A172 (cell line): ENCODE data around the gene SGSM2. TPM values are rescaled to one million over a fixed set of nuclear protein-coding genes. Genes with fewer than 3 reads are reported as not detected.
A peak's percentile ranks its signal among the peaks of the same experiment; 100 is the strongest.

Experiments
- DNase-seq: peaks from one replicate; pipeline ENCODE4 v3.0.0-alpha.2; 2015; ENCODE audit warnings: low spot score
- total RNA-seq: library from RNA; depleted of rRNA; stranded (reverse); fragments of >200 nt; shearing (Covaris generic); gene quantifications from 2 replicates; pipeline ENCODE4 v1.2.3, GENCODE V29; 2014; rRNA removed

The SGSM2 gene, protein sequence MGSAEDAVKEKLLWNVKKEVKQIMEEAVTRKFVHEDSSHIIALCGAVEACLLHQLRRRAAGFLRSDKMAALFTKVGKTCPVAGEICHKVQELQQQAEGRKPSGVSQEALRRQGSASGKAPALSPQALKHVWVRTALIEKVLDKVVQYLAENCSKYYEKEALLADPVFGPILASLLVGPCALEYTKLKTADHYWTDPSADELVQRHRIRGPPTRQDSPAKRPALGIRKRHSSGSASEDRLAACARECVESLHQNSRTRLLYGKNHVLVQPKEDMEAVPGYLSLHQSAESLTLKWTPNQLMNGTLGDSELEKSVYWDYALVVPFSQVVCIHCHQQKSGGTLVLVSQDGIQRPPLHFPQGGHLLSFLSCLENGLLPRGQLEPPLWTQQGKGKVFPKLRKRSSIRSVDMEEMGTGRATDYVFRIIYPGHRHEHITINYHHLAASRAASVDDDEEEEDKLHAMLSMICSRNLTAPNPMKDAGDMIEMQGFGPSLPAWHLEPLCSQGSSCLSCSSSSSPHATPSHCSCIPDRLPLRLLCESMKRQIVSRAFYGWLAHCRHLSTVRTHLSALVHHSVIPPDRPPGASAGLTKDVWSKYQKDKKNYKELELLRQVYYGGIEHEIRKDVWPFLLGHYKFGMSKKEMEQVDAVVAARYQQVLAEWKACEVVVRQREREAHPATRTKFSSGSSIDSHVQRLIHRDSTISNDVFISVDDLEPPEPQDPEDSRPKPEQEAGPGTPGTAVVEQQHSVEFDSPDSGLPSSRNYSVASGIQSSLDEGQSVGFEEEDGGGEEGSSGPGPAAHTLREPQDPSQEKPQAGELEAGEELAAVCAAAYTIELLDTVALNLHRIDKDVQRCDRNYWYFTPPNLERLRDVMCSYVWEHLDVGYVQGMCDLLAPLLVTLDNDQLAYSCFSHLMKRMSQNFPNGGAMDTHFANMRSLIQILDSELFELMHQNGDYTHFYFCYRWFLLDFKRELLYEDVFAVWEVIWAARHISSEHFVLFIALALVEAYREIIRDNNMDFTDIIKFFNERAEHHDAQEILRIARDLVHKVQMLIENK
- 15.7 and 23.3 TPM in 2 replicates for total RNA-seq

DNA sequence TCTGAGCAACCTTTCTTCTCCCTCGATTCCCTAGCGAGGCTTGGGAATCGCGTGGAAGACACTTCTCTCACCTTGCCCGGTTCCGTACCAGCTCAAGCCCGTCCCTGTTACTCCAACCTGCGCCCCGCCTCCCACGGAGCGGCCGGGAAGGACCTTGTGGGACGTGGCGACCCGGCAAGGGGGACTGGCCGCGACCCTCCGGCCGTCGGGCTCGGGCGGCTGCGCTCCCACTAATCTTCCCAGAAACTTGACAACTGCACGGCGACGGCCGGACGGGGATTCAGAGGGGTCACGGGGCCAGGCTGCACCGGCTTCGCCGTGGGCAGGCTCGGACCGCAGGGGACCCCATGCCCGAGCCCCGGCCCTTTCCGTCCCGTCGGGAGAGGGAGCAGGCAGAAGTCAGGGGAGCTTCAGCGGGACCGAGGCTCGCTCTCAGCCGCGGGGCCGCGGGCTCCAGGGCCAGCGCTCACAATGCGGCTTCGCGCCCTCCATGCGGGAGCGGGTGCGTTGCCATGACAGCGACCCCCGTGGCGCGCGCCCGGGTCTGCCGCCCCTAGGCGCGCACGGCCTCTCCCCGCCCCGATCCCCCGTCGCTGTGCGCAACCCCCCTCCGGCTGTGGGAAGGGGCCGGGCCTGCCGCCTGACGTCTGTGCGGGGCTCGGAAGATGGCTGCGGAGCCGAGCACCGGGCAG, at the start of gene SGSM2:
TSS of gene SGSM2 (plus strand) at position 650 of the 692 bp plus-strand sequence. CDS start 188 bp downstream, outside the sequence.
- DNase-seq, result no peak

DNA sequence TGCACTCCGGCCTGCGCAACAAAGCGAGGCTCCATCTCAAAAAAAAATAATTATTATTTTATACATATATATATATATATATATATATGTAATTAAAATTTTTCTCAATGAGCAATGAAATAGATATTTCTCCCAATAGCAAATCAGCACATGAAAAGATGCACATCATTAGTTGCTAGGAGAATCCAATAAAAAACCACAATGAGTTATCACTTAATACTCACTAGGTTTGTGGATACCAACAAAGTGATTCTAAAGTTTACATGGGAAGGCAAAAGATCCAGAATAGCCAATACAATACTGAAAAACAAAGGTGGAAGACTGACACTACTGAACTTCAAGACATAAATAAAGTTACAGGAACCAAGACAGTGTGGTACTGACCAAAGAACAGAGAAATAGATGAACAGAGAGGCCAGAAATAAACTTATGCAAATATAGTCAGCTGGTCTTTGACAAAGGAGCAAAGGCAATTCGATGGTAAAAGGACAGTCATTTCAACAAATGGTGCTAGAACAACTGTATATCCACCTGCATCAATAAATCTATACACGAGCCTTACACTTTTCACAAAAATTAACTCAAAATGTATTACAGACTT, 47.3 kb upstream of the SGSM2 start:
- DNase-seq, result peak; percentile 37

DNA sequence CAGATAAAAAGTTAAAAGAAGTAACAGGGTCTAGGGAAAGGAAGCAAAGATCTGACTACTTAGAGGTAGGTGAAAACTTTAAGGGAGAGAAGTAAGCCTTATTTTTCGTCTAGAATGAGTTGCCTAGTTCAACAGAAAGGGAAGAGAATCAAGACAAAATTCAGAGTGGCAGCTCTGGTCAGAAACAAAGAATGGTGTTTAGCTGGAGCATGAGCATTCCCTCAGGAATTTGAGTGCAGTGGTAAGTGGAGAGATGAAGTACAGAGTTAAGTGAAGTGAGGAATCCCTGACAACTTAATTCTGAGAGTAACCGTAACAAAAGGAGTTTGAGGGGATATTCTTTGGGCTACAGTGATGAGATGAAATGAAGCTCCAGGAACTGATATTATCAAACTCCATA, 45.2 kb upstream of the SGSM2 start:
- peak; percentile 13 for DNase-seq

DNA sequence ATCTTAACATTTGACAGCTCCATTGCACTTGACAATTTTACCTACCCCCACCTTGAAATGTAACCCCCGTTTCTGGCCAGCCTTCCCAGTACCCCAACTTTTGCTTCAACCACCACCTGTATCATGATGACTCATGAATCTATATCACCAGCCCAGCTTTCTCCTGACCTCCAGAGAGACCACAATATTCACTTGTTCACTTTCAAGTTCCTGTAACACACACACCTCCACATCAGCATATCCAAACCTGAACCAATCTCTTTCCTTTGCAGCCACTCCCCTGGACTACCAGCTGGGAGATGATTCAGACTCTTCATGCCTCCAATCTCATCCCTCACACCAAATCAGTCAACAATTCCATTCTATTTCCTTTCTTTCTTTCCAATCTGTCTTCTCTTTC, 41.7 kb upstream of the SGSM2 start:
- DNase-seq, result peak; percentile 53

DNA sequence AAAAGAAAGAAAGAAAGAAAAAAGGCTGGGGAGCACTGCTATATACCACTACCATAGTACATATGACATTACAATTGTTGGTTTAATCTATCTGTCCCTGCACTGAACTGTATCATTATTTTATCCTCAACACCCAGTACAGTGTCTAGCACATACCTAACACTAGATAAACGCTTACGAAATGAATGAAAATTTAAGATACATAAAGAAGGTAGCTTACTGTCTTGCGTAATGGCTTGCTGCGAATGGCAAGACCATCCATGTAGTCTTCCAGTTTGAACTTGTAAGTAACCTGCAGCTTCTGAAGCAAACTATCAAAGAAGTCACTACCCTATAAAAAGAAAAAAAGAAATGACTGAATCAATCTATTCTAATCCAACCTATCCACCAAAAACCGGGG, 40.3 kb upstream of the SGSM2 start:
- DNase-seq, result no peak

DNA sequence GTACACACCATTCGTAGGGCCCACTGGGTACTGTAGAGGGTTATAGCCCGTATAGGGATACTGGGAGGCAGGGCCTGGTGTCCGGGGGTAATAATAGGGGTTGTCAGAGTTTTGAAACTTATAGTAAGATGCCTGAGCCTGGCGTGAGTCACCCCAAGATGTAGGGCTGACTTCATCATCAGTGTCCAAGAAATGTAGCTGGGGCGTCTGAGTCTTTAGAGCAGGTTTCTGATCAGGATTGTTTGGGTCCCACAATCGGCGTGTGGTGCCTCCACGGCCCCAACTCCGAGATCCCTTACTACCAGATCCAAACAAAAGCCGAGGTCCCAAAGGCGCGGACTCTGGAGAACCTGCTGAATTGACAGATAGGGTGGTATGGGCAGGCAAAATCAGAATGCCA, 38.2 kb upstream of the SGSM2 start:
- DNase-seq, result no peak

DNA sequence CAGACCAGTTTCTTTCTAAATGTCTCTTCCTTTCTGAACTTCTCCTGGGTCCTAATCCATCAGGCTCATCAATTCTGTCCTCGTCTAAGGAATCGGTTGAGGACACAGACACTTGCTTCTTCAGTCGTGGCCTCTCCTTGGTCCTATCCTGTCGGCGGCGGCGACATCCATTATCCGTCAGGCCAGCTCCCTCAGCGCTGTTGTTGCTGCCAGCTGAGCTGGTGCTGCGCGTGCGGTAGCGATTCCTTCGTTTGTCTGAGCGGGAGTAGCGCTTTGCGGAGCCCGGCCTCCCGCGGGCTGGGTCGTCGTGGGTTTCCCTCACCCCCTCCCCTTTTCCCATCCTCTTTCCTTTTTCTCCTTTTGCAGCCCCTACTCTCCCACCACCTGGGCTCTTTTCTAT, 37.5 kb upstream of the SGSM2 start:
- DNase-seq, result no peak

DNA sequence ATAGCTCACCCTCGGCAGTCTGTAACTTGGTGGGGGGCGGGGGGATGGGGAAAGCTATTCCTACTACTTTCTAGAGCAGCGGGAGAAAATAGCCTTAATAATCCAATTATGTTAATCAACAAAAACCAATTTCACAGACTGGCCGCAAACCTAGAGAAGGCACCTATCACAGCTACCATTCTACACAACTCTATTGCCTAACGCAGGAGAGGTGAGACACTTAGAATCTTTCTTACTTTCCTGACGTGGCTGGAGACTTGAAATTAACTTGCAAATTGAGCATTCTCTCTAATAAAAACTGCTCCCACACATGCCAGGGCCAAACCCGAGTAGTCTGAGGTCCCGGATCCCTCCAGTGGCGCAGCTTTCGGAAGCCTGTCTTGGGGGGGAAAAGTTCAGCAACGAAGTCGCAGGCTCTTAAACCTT, 34.5 kb upstream of the SGSM2 start:
- DNase-seq, result peak; percentile 13

DNA sequence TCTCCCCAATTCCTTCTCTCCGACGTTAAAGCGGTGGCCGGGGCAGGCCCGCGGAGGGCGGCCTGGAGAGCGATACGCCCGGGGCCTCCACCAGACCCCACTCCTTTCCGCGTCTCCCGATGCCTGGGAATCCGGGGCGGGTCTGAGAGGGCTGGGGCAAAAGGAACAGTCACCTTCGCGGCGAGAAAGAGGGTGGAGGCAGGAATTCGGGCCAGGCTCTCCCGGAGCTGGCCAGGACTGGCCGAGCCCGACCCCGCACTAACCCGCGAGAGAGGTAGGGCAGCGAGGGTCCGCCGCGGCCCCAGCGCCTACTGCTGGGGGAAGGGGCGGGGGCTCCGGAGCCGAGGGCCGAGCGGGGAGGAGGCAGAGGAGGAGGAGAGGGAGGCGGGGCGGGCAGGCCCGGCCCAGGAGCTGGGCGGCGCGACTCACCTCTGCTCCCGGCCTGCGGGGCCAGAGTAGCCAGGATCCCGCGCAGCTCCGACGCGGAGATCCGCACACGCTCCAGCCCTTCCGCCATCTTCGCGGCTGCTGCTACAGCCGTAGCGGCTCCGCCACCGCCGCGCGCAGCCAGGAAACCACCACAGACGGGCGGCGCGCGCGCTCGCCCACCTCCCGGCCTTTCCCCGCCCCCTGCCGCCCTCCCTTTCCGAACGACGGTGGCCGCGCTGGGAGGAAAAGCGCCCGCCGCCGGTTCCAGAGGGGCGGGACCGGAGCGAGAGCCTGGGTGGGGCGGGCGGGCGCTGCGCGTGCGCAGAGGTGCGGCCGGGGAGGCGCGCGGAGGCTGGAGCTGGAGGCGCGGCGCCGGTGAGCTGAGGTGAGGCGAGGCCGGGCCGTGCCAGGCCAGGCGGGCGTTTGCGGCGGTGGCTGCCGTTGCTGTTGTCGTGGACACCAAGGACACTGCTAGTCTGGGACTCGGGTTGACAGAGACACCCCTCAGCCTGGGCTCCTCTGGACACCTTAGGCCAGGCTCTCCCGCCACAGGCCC, 33.8 kb upstream of the SGSM2 start, which contains the start of the genes SMG6 and SRR:
TSS of gene SMG6 (minus strand) at position 582 of the 985 bp plus-strand sequence. CDS start at position 517, 65 bp downstream.
TSS of gene SRR (plus strand) at position 747 of the 985 bp plus-strand sequence. CDS start 11,611 bp downstream, outside the sequence.
- DNase-seq, result peak; percentile 78

DNA sequence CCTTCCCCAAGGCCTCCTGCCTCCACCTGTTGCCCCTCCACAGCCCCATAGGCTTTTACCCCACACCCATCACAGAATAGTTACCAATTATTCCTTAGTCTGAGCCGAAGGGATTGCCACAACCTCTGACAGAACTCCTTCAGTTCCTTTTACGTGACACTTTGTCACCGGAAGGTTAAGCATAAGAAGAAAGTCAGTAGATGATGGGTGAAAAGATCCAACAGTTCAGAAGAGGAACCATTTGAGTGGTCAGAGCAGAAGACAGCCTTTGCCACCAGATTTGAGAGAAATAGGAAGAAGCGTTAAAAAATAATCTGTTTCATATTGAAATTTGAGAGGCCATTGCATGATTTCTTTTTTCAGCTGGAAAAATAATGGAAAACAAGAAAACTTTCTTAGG, 32.4 kb upstream of the SGSM2 start:
- no peak for DNase-seq

DNA sequence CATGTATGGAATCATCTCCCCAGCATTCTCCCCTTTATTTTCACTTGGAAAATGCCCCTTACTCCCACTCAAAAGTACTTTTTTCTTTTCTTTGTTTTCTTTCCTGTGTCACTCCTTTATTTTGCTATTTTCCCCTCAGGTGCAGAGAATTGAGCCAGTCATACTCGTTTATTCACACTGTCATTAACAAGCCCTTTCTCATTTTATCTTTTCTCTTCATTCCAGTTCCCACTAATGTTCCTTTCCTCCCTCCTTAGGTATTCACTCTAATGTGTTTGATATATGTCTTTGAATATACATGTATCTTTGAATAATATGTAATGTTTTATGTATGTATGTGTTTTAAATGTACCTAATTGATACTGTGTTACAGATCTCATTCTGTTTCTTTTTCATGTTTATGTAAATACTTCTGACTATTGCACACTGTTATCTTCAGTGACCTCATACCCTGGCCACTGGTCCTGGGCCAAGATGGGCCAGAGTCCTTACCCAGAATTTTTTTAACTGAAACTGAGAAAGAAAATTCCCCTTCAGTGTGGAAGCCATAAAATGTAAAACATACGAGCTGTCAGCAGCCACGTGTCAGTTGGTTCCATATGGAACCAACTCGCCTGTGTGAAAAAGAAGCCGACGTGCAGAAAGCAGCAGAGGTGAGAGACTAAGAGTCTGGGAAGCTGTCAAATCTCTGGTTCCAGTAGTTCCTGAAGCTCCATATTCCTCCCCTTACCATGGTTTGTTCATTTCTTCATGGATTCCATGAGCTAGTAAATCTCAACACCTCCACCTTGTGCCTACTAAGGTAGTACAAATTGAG, 27.8 kb upstream of the SGSM2 start:
- no peak for DNase-seq

DNA sequence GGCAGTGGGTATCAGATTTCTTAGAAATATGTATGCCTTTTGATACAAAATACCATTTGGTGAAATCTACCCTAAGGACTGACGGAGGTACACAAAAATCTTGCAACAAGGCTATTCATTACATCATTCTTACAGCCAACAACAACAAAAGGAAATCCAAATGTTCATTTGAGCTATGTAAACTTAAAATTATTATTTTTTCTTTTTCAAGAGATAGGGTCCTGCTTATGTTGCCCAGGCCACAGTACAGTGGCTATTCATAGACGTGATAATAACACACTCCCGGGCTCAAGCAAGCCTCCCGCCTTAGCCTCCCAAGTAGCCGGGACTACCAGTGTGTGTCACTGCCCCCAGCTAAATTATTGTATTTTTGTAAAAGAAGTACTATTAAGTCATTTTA, 24.6 kb upstream of the SGSM2 start:
- DNase-seq, result no peak

DNA sequence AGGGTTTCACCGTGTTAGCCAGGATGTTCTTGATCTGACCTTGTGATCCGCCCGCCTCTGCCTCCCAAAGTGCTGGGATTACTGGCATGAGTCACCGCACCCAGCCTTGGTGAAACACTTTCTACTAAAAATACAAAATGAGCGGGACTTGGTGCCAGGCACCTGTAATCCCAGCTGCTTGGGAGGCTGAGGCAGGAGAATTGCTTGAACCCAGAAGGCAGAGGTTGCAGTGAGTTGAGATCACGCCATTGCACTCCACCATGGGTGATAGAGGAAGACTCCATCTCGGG, 20.4 kb upstream of the SGSM2 start:
- peak; percentile 52 for DNase-seq

DNA sequence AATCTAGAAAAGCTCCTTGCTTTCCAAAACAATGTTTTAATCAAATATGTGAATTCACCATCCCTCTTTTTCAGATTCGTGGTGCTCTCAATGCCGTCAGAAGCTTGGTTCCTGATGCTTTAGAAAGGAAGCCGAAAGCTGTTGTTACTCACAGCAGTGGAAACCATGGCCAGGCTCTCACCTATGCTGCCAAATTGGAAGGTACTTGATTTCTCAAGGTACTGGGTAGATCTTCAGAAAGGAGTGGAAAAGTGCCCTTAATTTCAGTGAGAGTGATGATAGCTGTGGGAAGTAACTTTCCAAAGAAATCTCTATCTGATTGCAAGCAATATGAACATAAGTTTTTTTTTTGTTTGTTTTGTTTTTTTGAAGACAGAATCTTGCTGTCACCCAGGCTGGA, 19.5 kb upstream of the SGSM2 start:
- no peak for DNase-seq

DNA sequence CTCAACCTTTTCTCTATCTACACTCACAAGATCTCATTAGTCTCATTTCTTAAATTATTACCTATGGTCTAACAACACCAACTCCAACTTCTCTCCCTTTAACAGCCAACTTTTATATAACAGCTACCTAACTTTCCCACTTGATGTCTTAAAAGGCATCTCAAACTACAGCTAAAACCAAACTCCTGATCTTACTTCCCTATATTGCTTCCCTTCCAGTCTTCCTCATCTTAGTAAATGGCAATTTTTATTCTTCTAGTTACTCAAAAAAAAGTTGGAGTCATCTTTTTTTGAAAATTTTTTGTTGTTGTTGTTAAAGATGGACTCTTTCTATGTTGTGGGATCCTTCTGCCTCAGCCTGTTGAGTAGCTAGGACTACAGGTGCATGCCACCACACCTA, 18.2 kb upstream of the SGSM2 start:
- DNase-seq, result no peak

DNA sequence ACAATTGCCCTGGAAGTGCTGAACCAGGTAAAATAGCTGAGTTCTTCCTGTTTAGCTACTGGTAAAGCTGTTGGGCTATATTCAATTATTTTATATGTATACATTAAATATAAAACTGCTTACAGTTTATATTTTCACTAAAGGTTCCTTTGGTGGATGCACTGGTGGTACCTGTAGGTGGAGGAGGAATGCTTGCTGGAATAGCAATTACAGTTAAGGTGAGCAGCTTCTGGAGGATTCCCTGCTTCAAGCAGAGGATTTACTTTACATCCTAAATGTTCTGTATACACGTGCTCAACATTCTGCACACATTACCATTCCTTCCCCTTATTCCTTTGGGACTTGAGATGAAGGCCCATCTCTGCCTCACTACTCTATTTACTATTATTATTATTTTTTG, 15.9 kb upstream of the SGSM2 start:
- no peak for DNase-seq

DNA sequence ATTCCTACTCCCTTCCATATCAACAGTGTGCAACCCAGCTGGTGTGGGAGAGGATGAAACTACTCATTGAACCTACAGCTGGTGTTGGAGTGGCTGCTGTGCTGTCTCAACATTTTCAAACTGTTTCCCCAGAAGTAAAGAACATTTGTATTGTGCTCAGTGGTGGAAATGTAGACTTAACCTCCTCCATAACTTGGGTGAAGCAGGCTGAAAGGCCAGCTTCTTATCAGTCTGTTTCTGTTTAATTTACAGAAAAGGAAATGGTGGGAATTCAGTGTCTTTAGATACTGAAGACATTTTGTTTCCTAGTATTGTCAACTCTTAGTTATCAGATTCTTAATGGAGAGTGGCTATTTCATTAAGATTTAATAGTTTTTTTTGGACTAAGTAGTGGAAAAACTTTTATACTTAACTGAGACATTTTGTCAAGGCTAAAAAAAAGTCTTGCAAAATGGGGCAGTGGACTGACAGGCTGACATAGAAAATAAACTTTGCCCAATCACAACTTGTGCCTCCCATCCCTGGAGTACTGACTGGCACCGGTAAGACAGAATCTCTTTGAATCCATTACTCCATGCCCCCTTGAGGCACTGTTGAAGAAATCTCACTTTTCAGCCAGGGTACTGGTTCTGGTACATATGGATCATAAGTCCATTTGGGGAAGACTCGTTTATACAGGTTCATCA, 13.5 kb upstream of the SGSM2 start:
- DNase-seq, result no peak

DNA sequence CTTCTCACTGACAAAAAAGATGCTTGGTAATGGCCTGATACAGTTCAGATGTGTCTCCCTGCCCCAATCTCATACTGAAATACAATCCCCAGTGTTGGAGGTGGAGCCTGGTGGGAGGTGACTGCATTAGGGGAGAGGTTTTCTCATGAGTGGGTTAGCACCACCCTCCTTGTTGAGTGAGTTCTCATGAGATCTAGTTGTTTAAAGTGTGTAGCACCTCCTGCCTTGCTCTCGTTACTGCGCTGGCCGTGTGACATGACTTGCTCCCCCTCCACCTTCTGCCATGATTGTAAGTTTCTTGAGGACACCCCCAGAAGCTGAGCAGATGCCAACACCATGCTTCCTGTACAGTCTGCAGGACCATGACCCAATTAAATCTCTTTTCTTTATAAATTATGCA, 6.0 kb upstream of the SGSM2 start:
- DNase-seq, result no peak
